HG03558 (cell line): ENCODE measurements around the gene KIF5A.
"Not testable (repeated sequence)": the region's sequence is repeated elsewhere in the genome, so short reads cannot be mapped to it uniquely, and the experiment has no call there.

ENCODE experiments used
- ATAC-seq: cut with Tn5 transposase; IDR thresholded peaks from one replicate; pipeline ENCODE4 v1.9.1; 2021; ENCODE audit warnings: moderate number of reproducible peaks; ENCODE audit not compliant: unreplicated experiment; ENCODE audit errors: extremely low read depth

KIF5A gene

DNA sequence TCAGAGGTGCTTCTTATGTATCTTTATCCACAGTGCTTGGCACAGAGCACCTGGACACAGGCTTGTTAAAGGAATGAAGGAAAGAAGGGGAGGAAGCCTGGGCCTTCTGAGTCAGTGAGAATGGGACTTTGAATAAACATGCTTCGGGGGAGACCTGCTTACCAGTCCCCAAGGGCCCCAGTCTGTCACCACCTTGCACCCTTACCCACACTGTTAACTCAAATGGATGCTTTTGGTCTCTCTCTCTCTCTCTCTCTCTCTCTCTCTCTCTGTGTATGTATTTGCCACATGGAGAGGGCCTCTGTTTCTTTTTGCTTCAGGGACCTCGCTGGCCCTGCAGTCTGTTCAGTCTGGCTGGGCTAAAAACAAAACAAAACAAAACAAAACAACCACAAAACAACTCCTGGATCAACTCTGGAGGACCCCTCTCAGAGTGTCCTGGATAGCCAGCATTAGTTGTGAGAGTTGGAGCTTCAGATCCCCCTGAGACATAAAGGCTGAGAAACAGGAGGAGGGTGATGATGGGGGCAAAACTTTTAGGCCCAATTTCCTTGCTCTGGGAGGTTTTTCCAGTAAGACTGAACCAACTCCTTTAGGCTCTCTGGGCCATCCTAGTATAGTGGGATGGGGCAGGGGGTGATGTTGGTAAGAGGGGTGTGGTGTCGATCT is 1.9 kb downstream of the KIF5A start:
- no peak for ATAC-seq

DNA sequence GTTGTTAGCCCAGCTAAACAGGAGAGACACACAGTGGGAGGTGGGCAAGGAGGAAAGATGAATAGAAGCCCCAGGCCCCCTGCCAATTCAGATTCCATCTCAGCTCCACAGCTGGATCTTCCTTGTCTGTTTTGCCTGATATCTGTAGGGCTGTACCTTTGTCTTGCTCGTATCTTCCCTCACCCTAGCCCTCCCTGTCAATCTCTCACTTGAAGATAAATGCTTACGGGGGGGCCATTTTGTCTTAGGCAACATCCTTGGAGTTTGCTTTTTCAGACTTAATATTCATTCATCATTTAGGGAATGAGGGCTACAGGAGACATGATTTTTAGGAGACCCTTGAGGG is 2.4 kb downstream of the KIF5A start:
- ATAC-seq = no peak

DNA sequence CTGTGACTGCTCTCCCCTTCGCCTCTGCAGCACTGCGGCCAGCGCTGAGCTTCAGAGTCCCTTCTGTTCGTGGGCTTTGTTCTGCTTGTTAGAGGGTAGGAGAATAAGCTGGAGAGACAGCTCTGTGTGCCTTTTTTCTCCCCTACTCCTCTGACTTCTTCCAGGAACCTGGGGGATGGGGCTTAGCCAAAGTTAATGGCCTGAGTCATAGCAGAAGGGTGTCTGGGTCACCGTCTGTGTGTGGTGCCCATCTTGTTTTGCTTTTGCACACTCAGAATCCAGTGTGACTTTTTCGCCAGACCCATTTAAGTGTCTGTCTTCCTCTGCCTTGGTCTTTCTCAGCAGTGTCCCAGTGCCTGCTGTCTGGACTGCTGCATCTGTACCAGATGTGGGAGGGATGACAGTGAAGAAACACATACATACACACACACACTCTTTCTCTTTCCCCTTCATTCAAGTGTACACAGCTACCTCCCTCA is 3.0 kb downstream of the KIF5A start:
- ATAC-seq = no peak

DNA sequence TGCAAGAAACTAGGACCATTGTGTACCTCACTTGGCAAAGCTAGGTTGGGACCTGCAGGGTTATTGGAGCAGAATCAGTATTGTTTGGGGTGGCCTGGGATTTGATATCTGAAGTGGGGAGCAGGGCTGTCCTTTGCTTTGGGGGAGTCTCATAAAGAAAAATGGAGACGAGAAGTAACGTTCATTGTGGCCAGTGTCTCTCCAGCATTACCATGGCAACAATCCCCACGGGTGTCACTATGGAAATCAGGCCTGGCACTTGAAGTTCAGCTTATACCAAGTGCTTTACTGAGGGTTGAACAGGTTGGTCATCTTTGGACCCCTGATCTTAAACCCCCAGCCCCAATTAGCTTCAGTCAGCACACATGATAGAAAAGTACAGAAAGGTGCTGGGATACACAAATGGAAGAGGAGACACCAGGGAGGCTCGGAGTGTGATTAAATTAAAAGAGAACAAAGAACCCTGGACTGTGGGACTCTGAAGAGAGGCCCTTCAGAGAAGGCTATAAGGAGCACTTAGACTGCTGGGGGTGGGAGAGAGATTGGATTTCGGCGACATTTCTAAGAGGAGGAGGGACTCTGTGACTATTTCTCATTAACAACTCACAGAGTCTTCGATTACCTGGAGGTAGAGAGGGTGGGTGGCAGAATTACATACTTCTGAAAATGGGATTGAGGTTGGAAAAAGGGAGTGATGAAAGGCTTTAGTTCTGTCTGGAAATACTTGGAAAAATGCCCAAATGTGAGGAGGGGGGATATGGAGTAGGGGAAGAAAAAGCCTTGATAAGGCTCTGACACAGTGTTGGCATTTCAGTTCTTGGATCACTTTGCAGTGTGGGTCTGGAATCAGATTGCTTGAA is 3.7 kb downstream of the KIF5A start:
- ATAC-seq = no peak

DNA sequence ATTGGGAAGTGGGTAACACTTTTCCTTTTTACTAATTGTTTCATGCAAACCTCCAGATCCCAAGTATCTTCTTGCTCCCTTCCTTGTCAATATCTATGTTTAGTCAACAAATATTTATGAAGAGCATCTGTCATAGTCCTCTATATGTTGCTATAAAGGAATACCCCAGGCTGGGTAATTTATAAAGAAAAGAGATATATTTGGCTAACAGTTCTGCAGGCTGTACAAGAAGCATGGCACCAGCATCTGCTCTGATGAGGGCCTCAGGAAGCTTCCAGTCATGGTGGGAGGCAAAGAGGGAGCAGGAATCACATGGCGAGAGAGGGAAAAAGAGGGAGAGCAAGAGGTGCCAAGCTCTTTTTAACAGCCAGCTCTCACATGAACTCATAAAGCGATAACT is 4.6 kb downstream of the KIF5A start:
- ATAC-seq = no peak

DNA sequence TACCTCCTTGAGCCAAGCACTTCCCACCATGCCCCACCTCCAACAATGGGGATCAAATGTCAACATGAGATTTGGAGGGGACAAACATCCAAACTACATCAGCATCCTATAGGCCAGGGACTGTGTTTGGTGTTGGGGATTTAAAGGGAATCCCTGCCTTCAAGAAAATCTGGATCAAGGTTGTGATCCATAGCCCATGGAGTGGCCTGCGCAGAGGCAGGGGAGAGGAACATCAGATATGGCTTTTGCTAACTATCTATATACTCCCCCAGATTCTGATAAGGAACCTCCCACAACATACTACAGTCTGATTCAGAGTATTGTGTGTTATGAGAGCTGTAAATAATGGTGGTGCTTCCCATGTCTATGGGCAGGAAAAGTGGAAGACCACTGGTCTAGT is 5.1 kb downstream of the KIF5A start:
- no peak for ATAC-seq

DNA sequence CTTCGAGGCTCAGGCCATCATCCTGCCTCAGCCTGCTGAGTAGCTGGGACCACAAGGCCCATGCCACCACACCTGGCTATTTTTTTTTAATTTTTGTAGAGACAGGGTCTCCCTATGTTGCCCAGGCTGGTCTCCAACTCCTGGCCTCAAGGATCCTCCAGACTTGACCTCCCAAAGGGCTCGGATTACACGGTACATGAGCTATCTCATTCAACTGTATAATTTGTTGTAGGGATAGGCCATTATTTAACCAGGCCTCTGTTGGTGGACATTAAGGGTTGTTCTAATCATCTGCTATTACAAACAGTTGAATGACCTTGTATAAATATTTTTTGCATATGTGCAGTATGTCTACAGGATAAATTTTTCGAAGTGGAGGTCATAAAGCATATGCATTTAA is 9.0 kb downstream of the KIF5A start:
- ATAC-seq = no peak

DNA sequence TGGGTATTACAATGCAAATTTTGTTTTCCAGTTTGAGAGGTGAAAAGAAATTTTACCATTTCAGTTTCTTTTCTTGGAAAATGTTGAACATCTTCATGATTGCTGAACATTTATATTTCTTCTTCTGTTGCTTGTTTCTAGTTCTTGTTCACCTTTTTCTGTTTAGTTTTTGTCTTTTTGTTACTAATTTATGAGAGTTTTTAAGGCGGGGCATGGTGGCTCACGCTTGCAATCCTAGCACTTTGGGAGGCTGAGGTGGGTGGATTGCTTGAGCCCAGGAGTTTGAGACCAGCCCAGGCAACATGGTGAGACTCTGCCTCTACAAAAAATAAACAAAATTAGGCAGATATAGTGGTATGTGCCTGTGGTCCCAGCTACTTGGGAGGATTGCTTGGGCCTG is 10.7 kb downstream of the KIF5A start:
- ATAC-seq = no peak

DNA sequence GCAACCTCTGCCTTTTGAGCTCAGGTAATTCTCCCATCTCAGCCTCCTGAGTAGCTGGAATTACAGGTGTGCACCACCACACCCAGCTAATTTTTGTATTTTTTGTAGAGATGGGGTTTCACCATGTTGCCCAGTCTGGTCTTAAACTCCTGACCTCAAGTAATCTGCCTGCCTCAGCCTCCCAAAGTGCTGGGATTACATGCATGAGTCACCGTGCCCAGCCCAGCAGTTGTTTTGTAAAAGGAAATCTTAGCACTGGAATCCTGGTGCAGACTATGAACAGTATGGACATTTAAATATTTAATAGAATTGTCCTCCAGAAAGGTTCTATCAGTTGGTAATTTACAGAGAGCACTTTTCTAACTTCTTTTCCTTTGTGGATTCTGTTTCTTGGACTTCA is 11.3 kb downstream of the KIF5A start:
- not testable (repeated sequence) for ATAC-seq

DNA sequence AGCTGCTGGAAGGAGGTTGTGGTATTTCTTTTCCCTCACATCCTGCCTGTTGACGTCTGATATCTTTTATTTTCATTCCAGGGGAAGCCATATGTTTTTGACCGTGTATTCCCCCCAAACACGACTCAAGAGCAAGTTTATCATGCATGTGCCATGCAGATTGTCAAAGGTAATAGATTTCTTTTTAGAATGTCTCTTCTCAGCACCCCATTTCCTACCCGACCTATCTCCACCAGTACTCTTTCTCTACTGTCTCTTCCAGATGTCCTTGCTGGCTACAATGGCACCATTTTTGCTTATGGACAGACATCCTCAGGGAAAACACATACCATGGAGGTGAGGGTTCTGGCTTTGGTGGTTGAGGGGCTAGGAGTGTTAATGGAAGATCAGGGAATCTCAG is 13.5 kb downstream of the KIF5A start:
- no peak for ATAC-seq

DNA sequence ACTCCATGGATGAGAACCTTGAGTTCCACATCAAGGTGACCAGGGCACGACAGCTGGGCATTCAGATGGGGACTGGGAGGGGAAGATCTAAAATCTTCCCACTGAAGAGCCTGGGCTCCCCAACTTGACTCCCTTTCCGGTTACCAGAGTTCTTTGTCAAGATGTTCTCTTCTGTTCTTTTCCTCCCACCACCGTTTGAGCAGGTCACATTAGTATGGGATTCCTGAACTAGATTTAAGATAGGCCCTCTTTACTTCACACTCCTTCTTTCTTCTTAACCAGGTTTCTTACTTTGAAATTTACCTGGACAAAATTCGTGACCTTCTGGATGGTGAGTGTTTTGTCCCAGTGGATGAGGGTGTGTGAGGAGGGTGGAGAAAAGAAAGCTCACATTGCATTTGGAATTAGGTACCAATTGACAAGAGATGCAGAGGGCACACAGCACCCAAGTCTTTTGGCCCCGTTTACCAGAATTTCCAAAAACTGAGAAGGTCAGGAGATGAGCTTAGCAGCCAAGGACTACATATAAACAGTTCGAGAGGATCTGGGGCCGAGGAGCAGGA is 14.4 kb downstream of the KIF5A start:
- ATAC-seq = no peak

DNA sequence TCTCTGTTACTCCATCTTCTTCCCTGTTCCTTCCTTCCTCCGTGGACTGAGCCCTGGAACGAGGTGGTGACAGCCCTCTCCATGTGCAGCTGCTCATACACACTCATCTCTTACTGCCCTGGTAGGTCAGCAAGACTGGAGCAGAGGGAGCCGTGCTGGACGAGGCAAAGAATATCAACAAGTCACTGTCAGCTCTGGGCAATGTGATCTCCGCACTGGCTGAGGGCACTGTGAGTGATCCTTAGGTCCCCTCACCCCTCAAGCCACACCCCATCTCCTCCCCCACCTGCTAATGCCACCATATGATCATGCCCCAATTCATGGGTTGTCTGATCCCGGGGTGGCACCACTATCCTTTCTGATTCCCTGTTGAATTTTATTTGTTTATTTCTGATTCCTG is 19.0 kb downstream of the KIF5A start:
- no peak for ATAC-seq

DNA sequence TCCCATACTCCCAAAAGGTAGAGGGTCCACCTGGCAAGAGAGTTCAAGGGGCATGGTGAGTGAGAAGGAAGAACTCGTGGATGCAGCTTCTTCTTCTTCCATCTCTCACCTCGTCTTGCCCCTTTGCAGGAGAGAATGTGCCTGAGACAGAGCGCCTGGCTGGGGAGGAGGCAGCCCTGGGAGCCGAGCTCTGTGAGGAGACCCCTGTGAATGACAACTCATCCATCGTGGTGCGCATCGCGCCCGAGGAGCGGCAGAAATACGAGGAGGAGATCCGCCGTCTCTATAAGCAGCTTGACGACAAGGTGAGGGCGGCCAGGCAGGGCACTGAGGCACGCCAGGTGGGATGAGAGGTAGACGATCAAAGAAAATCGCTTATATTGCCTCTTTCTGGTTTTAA is 20.0 kb downstream of the KIF5A start:
- ATAC-seq = no peak

DNA sequence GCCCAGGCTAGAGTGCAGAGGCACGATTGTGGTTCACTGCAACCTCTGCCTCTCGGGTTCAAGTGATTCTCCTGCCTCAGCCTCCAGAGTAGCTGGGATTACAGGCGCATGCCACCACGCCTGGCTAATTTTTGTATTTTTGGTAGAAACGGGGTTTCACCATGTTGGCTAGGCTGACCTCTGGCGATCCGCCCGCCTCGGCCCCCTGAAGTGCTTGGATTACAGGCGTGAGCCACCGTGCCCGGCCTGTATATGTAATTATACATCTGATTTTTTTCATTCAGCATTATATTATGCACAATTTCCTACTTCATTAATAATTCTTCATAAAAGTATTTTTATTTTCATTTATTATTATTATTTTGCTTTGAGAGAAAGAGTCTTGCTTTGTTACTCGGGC is 20.6 kb downstream of the KIF5A start:
- not testable (repeated sequence) for ATAC-seq

DNA sequence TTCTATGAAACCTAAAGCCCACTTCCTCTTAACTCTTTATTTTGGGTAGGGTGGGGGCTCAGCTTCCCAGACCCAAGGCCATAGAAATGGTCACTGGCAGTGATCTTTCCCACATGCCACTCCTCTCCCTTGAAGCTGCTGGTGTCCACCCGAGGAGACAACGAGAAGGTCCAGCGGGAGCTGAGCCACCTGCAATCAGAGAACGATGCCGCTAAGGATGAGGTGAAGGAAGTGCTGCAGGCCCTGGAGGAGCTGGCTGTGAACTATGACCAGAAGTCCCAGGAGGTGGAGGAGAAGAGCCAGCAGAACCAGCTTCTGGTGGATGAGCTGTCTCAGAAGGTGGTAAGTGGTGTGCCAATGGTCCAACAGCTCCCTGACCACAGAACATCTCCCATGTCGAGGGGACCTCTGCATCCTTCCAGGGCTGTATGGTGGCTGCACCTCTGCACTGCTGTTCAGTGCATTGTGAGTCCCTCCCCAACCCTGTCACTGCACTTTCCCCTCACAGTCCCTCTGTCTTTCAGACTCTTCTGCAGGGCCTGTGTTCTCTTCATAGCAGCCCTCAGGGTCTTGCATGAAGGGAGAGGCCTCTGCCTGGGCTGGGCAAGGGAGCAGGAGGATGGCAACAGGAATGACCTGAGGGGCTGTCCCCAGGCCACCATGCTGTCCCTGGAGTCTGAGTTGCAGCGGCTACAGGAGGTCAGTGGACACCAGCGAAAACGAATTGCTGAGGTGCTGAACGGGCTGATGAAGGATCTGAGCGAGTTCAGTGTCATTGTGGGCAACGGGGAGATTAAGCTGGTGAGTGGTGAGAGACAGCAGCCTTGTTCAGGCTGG is 22.3 kb downstream of the KIF5A start:
- ATAC-seq = no peak

DNA sequence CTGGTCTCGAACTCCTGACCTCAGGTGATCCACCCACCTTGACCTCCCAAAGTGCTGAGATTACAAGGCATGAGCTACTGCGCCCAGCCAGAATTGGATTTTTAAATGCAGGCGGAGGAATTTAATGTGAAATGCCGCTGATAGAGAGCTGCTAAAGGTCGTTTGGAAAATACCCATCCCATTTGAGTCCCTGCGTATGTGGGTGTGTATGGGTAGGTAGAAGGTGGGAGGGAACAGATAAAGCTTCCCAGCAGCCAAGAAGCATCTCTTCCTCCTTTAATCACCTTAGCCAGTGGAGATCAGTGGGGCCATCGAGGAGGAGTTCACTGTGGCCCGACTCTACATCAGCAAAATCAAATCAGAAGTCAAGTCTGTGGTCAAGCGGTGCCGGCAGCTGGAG is 25.0 kb downstream of the KIF5A start:
- no peak for ATAC-seq

DNA sequence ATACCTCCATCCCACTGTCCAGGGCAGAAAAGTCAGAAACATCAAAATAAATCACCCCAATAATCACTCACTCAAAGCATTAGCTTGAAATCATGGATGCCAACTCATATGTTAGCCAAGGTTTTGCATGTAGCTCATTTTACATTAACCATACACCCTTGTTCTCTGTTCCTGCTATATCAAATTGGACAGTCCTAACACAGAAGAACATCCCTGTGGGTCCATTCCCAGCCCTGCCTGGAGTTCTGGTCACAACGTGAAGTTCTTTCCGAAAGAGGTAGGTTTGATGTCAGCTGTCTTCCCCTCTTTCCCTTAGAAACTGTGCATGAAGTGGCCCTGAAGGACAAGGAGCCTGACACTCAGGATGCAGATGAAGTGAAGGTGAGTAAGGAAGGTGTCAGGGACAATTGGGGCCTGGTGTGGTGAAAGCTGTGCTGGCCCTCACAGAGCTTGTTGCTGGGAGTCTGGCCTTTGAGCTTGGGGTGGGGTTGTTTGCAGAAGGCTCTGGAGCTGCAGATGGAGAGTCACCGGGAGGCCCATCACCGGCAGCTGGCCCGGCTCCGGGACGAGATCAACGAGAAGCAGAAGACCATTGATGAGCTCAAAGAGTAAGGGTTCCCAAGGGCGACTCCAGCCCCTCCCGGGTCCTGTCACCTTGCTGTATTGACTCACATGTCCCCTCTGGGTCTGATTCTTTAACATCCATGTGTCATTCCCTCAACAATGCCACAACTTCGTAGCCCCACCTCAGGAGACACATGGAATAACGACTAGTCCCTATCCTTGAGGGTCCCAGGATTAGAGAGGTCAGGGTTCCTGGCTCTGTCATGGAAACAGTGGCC is 26.1 kb downstream of the KIF5A start:
- ATAC-seq = no peak

DNA sequence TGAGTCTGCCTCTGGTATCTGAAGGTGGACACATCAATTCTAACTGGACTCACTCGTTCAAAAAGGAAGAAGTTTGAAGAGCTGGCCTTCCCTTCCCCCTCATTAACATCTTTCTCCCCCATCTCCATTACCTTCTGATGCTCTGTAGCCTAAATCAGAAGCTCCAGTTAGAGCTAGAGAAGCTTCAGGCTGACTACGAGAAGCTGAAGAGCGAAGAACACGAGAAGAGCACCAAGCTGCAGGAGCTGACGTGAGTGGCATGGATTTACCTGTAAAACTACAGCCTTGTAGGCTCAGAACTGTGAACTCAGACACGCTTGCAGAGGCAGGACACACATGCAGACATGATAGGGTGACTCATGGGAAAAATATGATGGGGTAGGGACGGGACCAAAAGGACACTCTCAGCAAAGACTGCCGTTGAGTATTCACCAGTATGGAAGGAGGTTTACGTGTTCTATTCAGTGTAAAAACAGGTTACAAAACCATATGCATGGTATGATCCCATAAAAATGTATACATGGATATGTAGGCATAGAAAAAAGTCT is 26.8 kb downstream of the KIF5A start:
- ATAC-seq = no peak

DNA sequence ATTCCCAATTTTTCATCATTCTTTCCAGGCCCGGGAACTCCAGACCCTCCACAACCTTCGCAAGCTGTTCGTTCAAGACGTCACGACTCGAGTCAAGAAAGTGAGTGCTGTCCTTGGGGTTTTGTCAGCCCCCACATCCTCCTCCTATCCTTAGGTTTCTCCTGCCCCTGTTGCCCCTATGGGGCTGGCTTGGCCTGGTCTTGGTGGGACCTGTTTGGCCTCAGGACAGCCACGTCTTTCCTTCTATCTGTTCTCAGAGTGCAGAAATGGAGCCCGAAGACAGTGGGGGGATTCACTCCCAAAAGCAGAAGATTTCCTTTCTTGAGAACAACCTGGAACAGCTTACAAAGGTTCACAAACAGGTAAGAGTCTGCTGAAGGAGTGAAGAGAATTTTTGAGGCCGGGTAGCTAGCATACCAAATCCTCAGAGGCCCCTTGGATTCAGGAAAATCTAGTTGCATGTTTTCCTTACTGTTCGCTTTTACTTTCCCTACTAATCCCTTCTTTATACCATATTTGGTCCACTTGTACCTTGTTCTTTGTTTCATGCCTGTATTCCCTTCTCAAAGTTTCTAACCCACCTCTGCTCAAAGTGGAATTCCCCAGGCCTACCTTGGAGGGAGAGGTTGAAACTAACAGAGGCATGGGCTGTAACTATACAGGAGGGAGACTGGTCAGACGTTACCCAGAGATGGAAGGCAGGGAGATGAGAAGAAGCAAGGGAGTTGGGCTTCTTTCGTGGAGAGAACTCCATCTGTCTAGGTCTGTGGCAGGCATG is 28.3 kb downstream of the KIF5A start:
- no peak for ATAC-seq
